ENCODE measurements around the gene PUS1. TPM values are rescaled to one million over a fixed set of nuclear protein-coding genes. Genes with fewer than 3 reads are reported as not detected.

The PUS1 gene
- total RNA-seq, 1 donor from 2014 or later = 71.2 TPM

DNA sequence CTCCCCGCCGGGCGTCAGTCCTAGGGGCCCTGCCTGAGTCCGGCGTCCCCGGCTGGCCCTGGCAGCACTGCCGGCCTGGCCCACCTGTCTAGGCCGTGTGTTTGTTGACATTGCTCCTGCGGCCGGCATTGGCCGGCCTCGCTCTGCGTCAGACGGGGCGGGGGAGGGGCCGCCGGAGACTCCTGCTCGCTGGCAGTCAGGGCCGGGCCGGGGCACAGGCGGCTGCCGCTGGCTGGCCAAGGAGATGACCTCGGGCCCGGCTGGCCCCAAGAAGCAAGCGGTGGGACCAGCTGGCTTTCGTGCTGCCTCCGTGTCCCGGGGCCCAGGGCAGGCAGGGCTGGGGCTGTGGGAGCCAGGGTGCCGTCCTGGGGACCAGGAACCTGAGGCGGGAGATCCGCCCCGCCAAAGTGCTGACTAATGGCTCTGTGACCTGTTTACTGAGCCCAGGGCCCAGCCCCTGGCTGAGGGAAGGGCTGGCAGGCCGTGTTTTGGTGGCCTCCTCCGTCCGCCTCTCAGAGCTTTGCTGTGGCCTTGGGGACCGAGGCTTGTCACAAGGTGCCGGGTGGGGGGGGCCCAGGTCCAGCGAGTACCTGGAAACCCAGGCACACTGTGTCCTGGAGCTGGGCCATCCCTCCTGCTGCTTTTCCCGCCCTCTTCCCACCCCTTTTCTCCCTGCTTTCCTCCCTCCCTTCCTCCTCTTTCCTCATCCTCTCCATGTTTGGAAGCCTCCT is 32.8 kb upstream of the PUS1 start:
- Mint-ChIP-seq H3K4me3 (ENCODE audit: low read depth) (peak overlapping the region; percentile 81), H3K27me3 (ENCODE audit: low read depth) (no peaks in the 10 kb centered on the region), H3K4me1 (ENCODE audit: low read depth) (peaks cover 6% of the 10 kb centered on the region), H3K9me3 (no peaks in the 10 kb centered on the region), H3K27ac (no peak overlapping the region), H3K36me3 (ENCODE audit: low read depth) (no peaks in the 10 kb centered on the region)
- DNase-seq (ENCODE audit: low spot score) = peak; percentile 65
- intact Hi-C loops (cut with micrococcal nuclease) = loop anchor here (10.0 kb wide), 1 partner anchor 181 kb away; the partner anchor contains the start of gene SFSWAP

GRCh38 chr12:131896811-131897270 is 32.2 kb upstream of the PUS1 start:
- Mint-ChIP-seq H3K36me3 (ENCODE audit: low read depth) (no peaks in the 10 kb centered on the region), H3K27ac (no peak overlapping the region), H3K27me3 (ENCODE audit: low read depth) (no peaks in the 10 kb centered on the region), H3K4me1 (ENCODE audit: low read depth) (peaks cover 6% of the 10 kb centered on the region), H3K9me3 (no peaks in the 10 kb centered on the region), H3K4me3 (ENCODE audit: low read depth) (peak overlapping the region; percentile 39)
- DNase-seq (ENCODE audit: low spot score) = no peak
- intact Hi-C loops (cut with micrococcal nuclease) = loop anchor here (10.0 kb wide), 1 partner anchor 182 kb away; the partner anchor contains the start of gene SFSWAP

- H3K4me3 Mint-ChIP-seq (ENCODE audit: low read depth) = peak overlapping the region; percentile 49
- H3K36me3 Mint-ChIP-seq (ENCODE audit: low read depth) = no peaks in the 10 kb centered on the region
- H3K27ac Mint-ChIP-seq = no peak overlapping the region
- peaks cover 6% of the 10 kb centered on the region for H3K4me1 Mint-ChIP-seq (ENCODE audit: low read depth)
- H3K9me3 Mint-ChIP-seq = no peaks in the 10 kb centered on the region
- no peak for DNase-seq (ENCODE audit: low spot score)
- intact Hi-C loops (cut with micrococcal nuclease) = loop anchor here (10.0 kb wide), 1 partner anchor 182 kb away; the partner anchor contains the start of gene SFSWAP
- no peaks in the 10 kb centered on the region for H3K27me3 Mint-ChIP-seq (ENCODE audit: low read depth)
Measured at GRCh38 chr12:131897276-131897675, 31.8 kb upstream of the PUS1 start.

DNA sequence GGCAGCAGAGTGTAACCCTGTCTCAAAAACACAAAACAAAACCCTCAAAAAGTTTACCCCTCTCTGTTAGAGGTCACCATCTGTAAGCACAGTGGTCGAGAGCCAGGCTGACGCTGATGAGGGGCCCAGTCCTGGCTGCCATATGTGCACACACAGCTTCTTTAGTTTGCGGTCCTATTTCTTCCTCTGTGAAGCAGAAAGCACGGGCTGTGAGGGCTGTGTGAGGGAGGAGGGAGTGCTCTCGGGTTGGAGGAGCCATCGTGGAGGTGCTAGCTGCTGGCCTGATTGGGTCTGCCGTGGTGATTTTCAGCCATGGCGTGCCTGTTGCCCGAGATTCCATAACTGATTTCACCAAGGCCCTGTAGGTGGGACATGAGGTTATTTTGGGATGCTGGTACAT is 31.2 kb upstream of the PUS1 start:
- Mint-ChIP-seq H3K27me3 (ENCODE audit: low read depth) (no peaks in the 10 kb centered on the region), H3K9me3 (no peaks in the 10 kb centered on the region), H3K4me1 (ENCODE audit: low read depth) (peaks cover 6% of the 10 kb centered on the region), H3K27ac (no peak overlapping the region), H3K4me3 (ENCODE audit: low read depth) (no peak overlapping the region), H3K36me3 (ENCODE audit: low read depth) (no peaks in the 10 kb centered on the region)
- DNase-seq (ENCODE audit: low spot score) = no peak
- intact Hi-C loops (cut with micrococcal nuclease) = loop anchor here (10.0 kb wide), 1 partner anchor 183 kb away; the partner anchor contains the start of gene SFSWAP

- Mint-ChIP-seq H3K27ac (no peak overlapping the region), H3K27me3 (ENCODE audit: low read depth) (no peaks in the 10 kb centered on the region), H3K4me3 (ENCODE audit: low read depth) (no peak overlapping the region), H3K4me1 (ENCODE audit: low read depth) (peaks cover 4% of the 10 kb centered on the region), H3K36me3 (ENCODE audit: low read depth) (no peaks in the 10 kb centered on the region), H3K9me3 (no peaks in the 10 kb centered on the region)
- intact Hi-C loops (cut with micrococcal nuclease) = no loop called here
- DNase-seq (ENCODE audit: low spot score) = no peak
Measured at GRCh38 chr12:131900397-131900796, 28.7 kb upstream of the PUS1 start.

GRCh38 chr12:131901431-131902331 is 27.4 kb upstream of the PUS1 start:
- no peak overlapping the region for H3K27ac Mint-ChIP-seq

DNA sequence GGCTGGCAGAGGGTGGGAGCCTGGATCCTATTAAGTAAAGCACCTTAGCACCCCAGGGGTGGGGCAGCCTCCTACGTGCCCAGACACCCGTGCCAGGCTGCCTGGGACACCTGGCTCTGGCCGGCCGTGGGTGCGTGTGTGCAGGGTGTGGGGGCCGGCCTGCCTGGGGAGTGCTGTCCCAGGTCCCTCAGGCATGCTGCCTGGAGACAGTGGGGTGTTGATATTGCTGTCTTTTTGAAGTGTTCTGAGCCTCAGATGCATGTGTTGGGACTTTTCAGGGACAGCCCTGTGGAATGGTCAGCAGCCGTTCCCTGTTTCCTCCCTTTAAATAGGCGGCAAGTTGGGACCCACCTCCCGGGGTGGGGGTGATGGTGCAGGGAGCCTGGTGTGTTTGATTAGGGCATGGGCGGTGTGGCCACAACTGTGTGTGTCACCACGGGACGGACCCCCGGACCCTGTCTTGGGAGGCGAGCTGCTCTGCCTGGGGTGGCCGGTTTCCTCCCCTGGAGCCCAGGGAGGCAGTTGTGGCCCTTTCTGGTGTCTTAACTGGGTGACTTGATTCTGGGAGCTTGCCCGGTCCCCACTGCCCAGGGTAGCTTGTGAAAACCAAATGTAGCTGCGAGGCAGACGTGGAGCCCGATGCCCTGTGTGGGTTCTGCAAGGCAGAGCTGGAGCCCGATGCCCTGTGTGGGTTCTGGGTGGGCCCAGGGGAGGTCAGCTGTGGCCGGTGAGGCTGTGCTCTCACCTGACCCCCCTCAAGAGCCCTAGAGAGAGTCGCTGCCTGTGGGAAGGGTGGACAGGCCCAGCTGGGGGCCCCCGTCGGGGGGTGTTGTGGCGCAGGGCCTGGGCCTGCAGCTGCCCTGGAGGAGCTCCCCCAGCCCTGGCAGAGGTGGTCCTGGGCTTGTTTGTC is 26.5 kb upstream of the PUS1 start:
- Mint-ChIP-seq H3K36me3 (ENCODE audit: low read depth) (no peaks in the 10 kb centered on the region), H3K27ac (no peak overlapping the region), H3K27me3 (ENCODE audit: low read depth) (no peaks in the 10 kb centered on the region), H3K9me3 (no peaks in the 10 kb centered on the region), H3K4me1 (ENCODE audit: low read depth) (no peaks in the 10 kb centered on the region), H3K4me3 (ENCODE audit: low read depth) (no peak overlapping the region)
- intact Hi-C loops (cut with micrococcal nuclease) = no loop called here
- no peak for DNase-seq (ENCODE audit: low spot score)

More at GRCh38 chr12:131901431-131902331, 27.4 kb upstream of the PUS1 start:
- DNase-seq (ENCODE audit: low spot score) = no peak
- no peak overlapping the region for H3K4me3 Mint-ChIP-seq (ENCODE audit: low read depth)
- no peaks in the 10 kb centered on the region for H3K4me1 Mint-ChIP-seq (ENCODE audit: low read depth)
- H3K27me3 Mint-ChIP-seq (ENCODE audit: low read depth) = no peaks in the 10 kb centered on the region
- no peaks in the 10 kb centered on the region for H3K36me3 Mint-ChIP-seq (ENCODE audit: low read depth)
- H3K9me3 Mint-ChIP-seq = no peaks in the 10 kb centered on the region
- intact Hi-C loops (cut with micrococcal nuclease) = no loop called here

DNA sequence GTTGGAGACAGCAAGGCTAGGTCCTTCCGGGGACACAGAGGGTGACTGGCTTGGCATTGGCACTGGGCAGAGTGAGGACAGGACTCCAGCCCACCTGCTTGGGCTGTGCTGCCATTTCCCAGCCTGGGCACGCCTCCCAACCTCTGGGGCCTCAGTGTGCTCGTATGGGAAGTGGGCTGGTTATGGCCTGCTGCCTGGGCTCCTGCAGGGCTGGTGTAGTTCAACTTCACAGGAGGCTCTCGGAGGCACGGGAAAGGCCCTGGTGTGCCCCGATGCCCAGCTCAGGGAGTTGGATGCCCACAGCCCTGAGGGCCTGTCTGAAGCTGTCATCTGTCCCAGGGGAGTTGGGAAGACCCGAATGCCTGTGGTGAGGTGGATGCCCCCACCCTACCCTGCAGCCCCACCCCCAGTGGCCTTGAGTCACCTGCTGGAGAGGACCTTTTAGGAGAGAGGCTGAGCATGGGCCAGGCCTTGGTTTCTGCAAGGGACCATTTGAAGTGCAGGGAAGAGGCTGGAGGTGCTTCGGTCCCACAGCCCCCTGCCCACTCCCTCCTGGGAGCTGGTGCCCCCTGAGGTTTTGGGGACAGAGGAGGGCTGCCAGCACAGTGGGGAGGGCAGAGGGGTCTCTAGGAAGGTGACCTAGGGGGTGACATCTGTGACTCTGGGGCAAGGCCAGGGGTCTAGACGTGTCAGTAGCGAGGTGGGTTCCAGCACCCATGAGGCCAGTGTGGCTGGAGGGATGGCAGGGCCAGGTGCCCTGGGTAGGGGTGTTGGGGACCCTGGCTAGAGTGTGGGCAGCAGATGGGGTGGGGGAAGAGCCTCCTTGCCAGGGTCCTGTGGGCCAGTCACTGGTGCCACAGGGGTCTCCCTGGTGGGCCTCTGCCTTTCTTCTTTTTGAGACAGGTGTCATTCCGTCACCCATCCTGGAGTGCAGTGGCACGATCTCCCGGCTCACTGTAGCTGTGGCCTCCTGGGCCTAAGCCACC is 25.5 kb upstream of the PUS1 start:
- no peak for DNase-seq (ENCODE audit: low spot score)
- H3K27ac Mint-ChIP-seq = no peak overlapping the region

GRCh38 chr12:131904346-131904745 is 24.7 kb upstream of the PUS1 start:
- DNase-seq (ENCODE audit: low spot score) = no peak
- Mint-ChIP-seq H3K27me3 (ENCODE audit: low read depth) (no peaks in the 10 kb centered on the region), H3K9me3 (no peaks in the 10 kb centered on the region), H3K4me3 (ENCODE audit: low read depth) (no peak overlapping the region), H3K27ac (no peak overlapping the region), H3K4me1 (ENCODE audit: low read depth) (no peaks in the 10 kb centered on the region), H3K36me3 (ENCODE audit: low read depth) (peaks cover 3% of the 10 kb centered on the region)
- intact Hi-C loops (cut with micrococcal nuclease) = no loop called here

More for the DNA sequence above, 25.5 kb upstream of the PUS1 start:
- no peak overlapping the region for H3K4me3 Mint-ChIP-seq (ENCODE audit: low read depth)
- H3K36me3 Mint-ChIP-seq (ENCODE audit: low read depth) = no peaks in the 10 kb centered on the region
- no peaks in the 10 kb centered on the region for H3K27me3 Mint-ChIP-seq (ENCODE audit: low read depth)
- intact Hi-C loops (cut with micrococcal nuclease) = no loop called here
- no peaks in the 10 kb centered on the region for H3K4me1 Mint-ChIP-seq (ENCODE audit: low read depth)
- no peaks in the 10 kb centered on the region for H3K9me3 Mint-ChIP-seq

GRCh38 chr12:131905081-131905629 is 23.9 kb upstream of the PUS1 start:
- H3K9me3 Mint-ChIP-seq = no peaks in the 10 kb centered on the region
- intact Hi-C loops (cut with micrococcal nuclease) = no loop called here
- no peaks in the 10 kb centered on the region for H3K4me1 Mint-ChIP-seq (ENCODE audit: low read depth)
- no peak for DNase-seq (ENCODE audit: low spot score)
- H3K36me3 Mint-ChIP-seq (ENCODE audit: low read depth) = peaks cover 3% of the 10 kb centered on the region
- no peak overlapping the region for H3K27ac Mint-ChIP-seq
- H3K27me3 Mint-ChIP-seq (ENCODE audit: low read depth) = no peaks in the 10 kb centered on the region
- no peak overlapping the region for H3K4me3 Mint-ChIP-seq (ENCODE audit: low read depth)

GRCh38 chr12:131905630-131906091 is 23.4 kb upstream of the PUS1 start:
- intact Hi-C loops (cut with micrococcal nuclease) = no loop called here
- no peak overlapping the region for H3K27ac Mint-ChIP-seq
- H3K27me3 Mint-ChIP-seq (ENCODE audit: low read depth) = no peaks in the 10 kb centered on the region
- DNase-seq (ENCODE audit: low spot score) = no peak
- no peak overlapping the region for H3K4me3 Mint-ChIP-seq (ENCODE audit: low read depth)
- no peaks in the 10 kb centered on the region for H3K9me3 Mint-ChIP-seq
- peaks cover 3% of the 10 kb centered on the region for H3K36me3 Mint-ChIP-seq (ENCODE audit: low read depth)
- H3K4me1 Mint-ChIP-seq (ENCODE audit: low read depth) = no peaks in the 10 kb centered on the region
